Fibroblast of the aortic adventitia (primary cell): ENCODE measurements around the gene DMD. TPM values are rescaled to one million over a fixed set of nuclear protein-coding genes. Genes with fewer than 3 reads are reported as not detected.

Experiments
- DNase-seq: peaks from one replicate; pipeline ENCODE4 v3.0.0-alpha.2; 2010; ENCODE audit warnings: low read depth
- H3K4me3 ChIP-seq: 2 replicates; pipeline ENCODE4 v1.5.1; 2011; ENCODE audit warnings: low read depth, mild to moderate bottlenecking, control low read depth, low read length, moderate library complexity
- CTCF ChIP-seq: IDR thresholded peaks from 2 replicates; pipeline ENCODE4 v1.5.1; 2011; ENCODE audit warnings: mild to moderate bottlenecking, low read length, control low read depth, inconsistent platforms; ENCODE audit not compliant: insufficient read depth
- total RNA-seq: library from RNA; depleted of rRNA; stranded (reverse); fragments of >200 nt; gene quantifications from 2 replicates; pipeline ENCODE4 v1.2.3, GENCODE V29; 2012; ENCODE audit warnings: low replicate concordance

The DMD gene
- total RNA-seq, 1 donor = 10.3 TPM

GRCh38 chrX:31800219-31800618 is 1411.1 kb downstream of the DMD start:
- H3K4me3 ChIP-seq = no peak overlapping the region
- TF ChIP-seq CTCF = no peak
- no peak for DNase-seq

GRCh38 chrX:31796624-31797023 is 1414.7 kb downstream of the DMD start:
- DNase-seq = no peak
- TF ChIP-seq CTCF = no peak

DNA sequence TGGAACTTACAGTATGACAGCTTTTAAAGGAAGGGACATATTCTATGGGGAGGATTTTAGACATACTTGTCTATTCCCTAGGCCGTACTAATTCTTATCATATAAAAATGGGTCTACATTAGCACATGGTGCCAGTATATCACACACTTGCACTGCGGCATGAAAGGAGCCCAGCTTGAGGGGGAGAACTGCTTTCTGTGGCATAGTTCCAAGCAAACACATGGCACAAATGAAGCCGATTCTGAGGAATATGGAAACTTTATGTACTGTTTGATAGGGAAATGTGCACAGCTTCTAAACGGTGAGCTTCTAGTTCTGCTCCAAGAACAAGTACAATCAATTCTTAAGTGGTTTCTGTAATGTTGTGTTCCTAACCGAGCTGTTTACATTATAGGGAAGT is 1463.9 kb downstream of the DMD start:
- no peak for TF ChIP-seq CTCF
- no peak for DNase-seq

More at GRCh38 chrX:31796624-31797023, 1414.7 kb downstream of the DMD start:
- H3K4me3 ChIP-seq = no peak overlapping the region

DNA sequence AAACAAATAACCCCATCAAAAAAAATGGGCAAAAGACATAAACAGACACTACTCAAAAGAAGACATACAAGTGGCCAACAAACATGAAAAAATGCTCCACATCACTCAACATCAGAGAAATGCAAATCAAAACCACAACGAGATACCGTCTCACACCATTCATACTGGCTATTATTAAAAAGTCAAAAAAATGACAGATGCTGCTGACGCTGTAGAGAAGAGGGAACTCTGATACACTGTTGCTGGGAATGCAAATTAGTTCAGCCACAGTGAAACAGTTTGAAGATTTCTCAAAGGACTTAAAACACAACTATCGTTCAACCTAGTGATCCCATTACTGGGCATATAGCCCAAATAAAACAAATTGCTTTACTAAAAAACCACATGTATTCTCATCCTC is 1468.3 kb downstream of the DMD start:
- no peak for TF ChIP-seq CTCF
- no peak for DNase-seq
- no peak overlapping the region for H3K4me3 ChIP-seq

More for the DNA sequence above, 1463.9 kb downstream of the DMD start:
- H3K4me3 ChIP-seq = no peak overlapping the region

GRCh38 chrX:31717474-31717873 is 1493.9 kb downstream of the DMD start:
- no peak overlapping the region for H3K4me3 ChIP-seq
- TF ChIP-seq CTCF = no peak
- DNase-seq = no peak

DNA sequence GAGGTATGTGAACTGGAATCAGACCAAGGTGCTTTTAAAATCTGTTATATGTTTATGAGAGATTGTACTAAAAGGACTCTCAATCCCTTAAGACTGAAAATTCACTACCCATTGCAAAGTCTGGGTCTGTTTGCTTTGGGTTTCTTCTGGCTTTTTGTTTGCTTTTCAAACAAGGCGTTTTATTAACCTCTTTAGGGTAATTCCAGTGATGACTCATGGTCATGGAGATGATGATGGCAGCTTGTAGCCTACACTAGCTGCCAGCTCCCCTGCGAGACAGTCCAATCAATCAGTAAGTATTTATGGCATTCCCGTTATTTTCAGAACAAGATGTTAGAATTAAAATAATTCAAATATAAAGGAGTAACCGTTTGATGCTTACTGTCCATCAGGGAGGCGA is 1495.7 kb downstream of the DMD start:
- no peak overlapping the region for H3K4me3 ChIP-seq
- DNase-seq = no peak
- no peak for TF ChIP-seq CTCF

- TF ChIP-seq CTCF = no peak
- DNase-seq = no peak
- H3K4me3 ChIP-seq = no peak overlapping the region
Measured at GRCh38 chrX:31714797-31715196, 1496.6 kb downstream of the DMD start.
